Measurements from ENCODE around the gene MUC5AC.
"Not testable (repeated sequence)": the region's sequence is repeated elsewhere in the genome, so short reads cannot be mapped to it uniquely, and the experiment has no call there.

MUC5AC gene

GRCh38 chr11:1157645-1158591 lies at the start of gene MUC5AC:
Gene MUC5AC, plus strand, starts transcription at chr11:1157953. Its CDS starts 47 bp downstream, at chr11:1158000.
- no peak for DNase-seq

- DNase-seq, result no peak
These were observed 49.4 kb upstream of the MUC5AC start for GRCh38 chr11:1108246-1108900.

GRCh38 chr11:1109101-1109917 lies 48.4 kb upstream of the MUC5AC start:
- no peak for DNase-seq

- no peak for DNase-seq
These were observed 47.6 kb upstream of the MUC5AC start for GRCh38 chr11:1109918-1110705.

GRCh38 chr11:1111545-1112212 lies 46.1 kb upstream of the MUC5AC start:
- no peak for DNase-seq

- DNase-seq, result peak; percentile 4
These were observed 45.2 kb upstream of the MUC5AC start for GRCh38 chr11:1112351-1113191.

GRCh38 chr11:1113405-1114201 lies 44.1 kb upstream of the MUC5AC start:
- DNase-seq, result peak; percentile 9

- DNase-seq, result not testable (repeated sequence)
These were observed 42.5 kb upstream of the MUC5AC start for GRCh38 chr11:1115292-1115691.

GRCh38 chr11:1116104-1116503 lies 41.6 kb upstream of the MUC5AC start:
- DNase-seq, result no peak

GRCh38 chr11:1116666-1117390 lies 40.9 kb upstream of the MUC5AC start:
- DNase-seq, result no peak

GRCh38 chr11:1117992-1118391 lies 39.8 kb upstream of the MUC5AC start:
- DNase-seq, result no peak

GRCh38 chr11:1118755-1119603 lies 38.8 kb upstream of the MUC5AC start:
- DNase-seq, result no peak

GRCh38 chr11:1119604-1120146 lies 38.1 kb upstream of the MUC5AC start:
- no peak for DNase-seq

- DNase-seq, result no peak
These were observed 37.0 kb upstream of the MUC5AC start for GRCh38 chr11:1120532-1121330.

- DNase-seq, result no peak
These were observed 36.4 kb upstream of the MUC5AC start for GRCh38 chr11:1121331-1121812.

GRCh38 chr11:1121813-1122663 lies 35.7 kb upstream of the MUC5AC start:
- no peak for DNase-seq

Data from activated naive CD4-positive, alpha-beta T cell treated with anti-CD3 and anti-CD28 coated beads, Interleukin-2, amount 50 U/mL, for 16 hours (primary cell).